Measurements from ENCODE around the gene TEX2. TPM values are rescaled to one million over a fixed set of nuclear protein-coding genes. Genes with fewer than 3 reads are reported as not detected.

Gene TEX2
- total and polyA plus RNA-seq, 2 experiments from 2014 or later, result 7.5 to 17.7 TPM

GRCh38 chr17:64254755-64255154, 8.3 kb downstream of the TEX2 start:
- no peak overlapping the region for H3K27ac Mint-ChIP-seq
- Histone ChIP-seq H3K4me2 (no peak overlapping the region), H3K27ac (ENCODE audit: low read depth) (no peak overlapping the region), H3K4me3 (no peak overlapping the region), H3K4me1 (ENCODE audit: insufficient read depth) (no peaks in the 10 kb centered on the region), H3K27me3 (ENCODE audit: insufficient read depth) (no peaks in the 10 kb centered on the region), H4K20me1 (replicated peaks; ENCODE audit: insufficient read depth) (peaks cover 3% of the 10 kb centered on the region; the same call in 1 of the 2 replicates), H3F3A (replicated peaks; ENCODE audit: low read depth) (no peaks in the 10 kb centered on the region), H3K9me2 (ENCODE audit: insufficient read depth) (no peaks in the 10 kb centered on the region), H3K36me3 (ENCODE audit: insufficient read depth) (no peaks in the 10 kb centered on the region), H2AFZ (no peak overlapping the region), H3K79me2 (replicated peaks; ENCODE audit: insufficient read depth) (peaks cover 76% of the 10 kb centered on the region)
- TF ChIP-seq REST (IDR thresholded peaks at IDR 0.05; ENCODE audit: unreplicated experiment) (no peak), CREB1 (CRISPR knock-in tag; IDR thresholded peaks at IDR 0.05; ENCODE audit: low read depth) (no peak), POLR2AphosphoS5 (IDR thresholded peaks at IDR 0.05; ENCODE audit: low read depth) (no peak), ZNF462 (CRISPR knock-in tag; IDR thresholded peaks at IDR 0.05) (no peak), JUNB (IDR thresholded peaks at IDR 0.05; ENCODE audit: unreplicated experiment) (no peak), STAT1 (IDR thresholded peaks at IDR 0.05; ENCODE audit: unreplicated experiment) (no peak), NANOG (IDR thresholded peaks at IDR 0.05; ENCODE audit: borderline replicate concordance) (no peak), EZH2phosphoT487 (IDR thresholded peaks at IDR 0.05; ENCODE audit: unreplicated experiment) (no peak), EZH2 (IDR thresholded peaks at IDR 0.05; ENCODE audit: low read depth, unreplicated experiment) (no peak), ZNF114 (CRISPR knock-in tag; IDR thresholded peaks at IDR 0.05) (no peak)
- TF ChIP-seq, protein P1, sequence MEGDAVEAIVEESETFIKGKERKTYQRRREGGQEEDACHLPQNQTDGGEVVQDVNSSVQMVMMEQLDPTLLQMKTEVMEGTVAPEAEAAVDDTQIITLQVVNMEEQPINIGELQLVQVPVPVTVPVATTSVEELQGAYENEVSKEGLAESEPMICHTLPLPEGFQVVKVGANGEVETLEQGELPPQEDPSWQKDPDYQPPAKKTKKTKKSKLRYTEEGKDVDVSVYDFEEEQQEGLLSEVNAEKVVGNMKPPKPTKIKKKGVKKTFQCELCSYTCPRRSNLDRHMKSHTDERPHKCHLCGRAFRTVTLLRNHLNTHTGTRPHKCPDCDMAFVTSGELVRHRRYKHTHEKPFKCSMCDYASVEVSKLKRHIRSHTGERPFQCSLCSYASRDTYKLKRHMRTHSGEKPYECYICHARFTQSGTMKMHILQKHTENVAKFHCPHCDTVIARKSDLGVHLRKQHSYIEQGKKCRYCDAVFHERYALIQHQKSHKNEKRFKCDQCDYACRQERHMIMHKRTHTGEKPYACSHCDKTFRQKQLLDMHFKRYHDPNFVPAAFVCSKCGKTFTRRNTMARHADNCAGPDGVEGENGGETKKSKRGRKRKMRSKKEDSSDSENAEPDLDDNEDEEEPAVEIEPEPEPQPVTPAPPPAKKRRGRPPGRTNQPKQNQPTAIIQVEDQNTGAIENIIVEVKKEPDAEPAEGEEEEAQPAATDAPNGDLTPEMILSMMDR (conservative IDR thresholded peaks at IDR 0.05; ENCODE audit: low read depth in 2 of 2), result no peak
- TF ChIP-seq, protein P2, sequence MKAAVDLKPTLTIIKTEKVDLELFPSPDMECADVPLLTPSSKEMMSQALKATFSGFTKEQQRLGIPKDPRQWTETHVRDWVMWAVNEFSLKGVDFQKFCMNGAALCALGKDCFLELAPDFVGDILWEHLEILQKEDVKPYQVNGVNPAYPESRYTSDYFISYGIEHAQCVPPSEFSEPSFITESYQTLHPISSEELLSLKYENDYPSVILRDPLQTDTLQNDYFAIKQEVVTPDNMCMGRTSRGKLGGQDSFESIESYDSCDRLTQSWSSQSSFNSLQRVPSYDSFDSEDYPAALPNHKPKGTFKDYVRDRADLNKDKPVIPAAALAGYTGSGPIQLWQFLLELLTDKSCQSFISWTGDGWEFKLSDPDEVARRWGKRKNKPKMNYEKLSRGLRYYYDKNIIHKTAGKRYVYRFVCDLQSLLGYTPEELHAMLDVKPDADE (IDR thresholded peaks at IDR 0.05), result no peak
- ATAC-seq (no peak), DNase-seq (ENCODE audit: low spot score) (no peak)
- H3K4me3 Mint-ChIP-seq, result no peak overlapping the region
- H3K4me1 Mint-ChIP-seq, result peaks cover 11% of the 10 kb centered on the region; the same call in 1 of the 3 replicates
- peaks cover 8% of the 10 kb centered on the region for H3K27me3 Mint-ChIP-seq (ENCODE audit: insufficient read depth, low read depth, poor library complexity)
- H3K9me3 Mint-ChIP-seq, result no peaks in the 10 kb centered on the region
- H3K36me3 Mint-ChIP-seq (ENCODE audit: low read depth), result no peaks in the 10 kb centered on the region
